Islet of Langerhans (tissue), 1 donor: Measurements from ENCODE around the gene RGS7.
A peak's percentile ranks its signal among the peaks of the same experiment; 100 is the strongest.
"Not testable (repeated sequence)": the region's sequence is repeated elsewhere in the genome, so short reads cannot be mapped to it uniquely, and the experiment has no call there.

Source experiments
- FAIRE-seq: peaks from one replicate; lab custom pipeline; 2011; peaks lifted over from hg19 to GRCh38; lab: Jason Lieb, UNC

The RGS7 gene

GRCh38 chr1:240909701-240910457, 447.1 kb downstream of the RGS7 start:
- no peak for FAIRE-seq

- no peak for FAIRE-seq
Observed at GRCh38 chr1:240906477-240906876, 450.5 kb downstream of the RGS7 start.

- FAIRE-seq = no peak
Observed at GRCh38 chr1:240905225-240905765, 451.7 kb downstream of the RGS7 start.

- FAIRE-seq = not testable (repeated sequence)
Observed at GRCh38 chr1:240895424-240895823, 461.6 kb downstream of the RGS7 start.

- FAIRE-seq = no peak
Observed at GRCh38 chr1:240888787-240889048, 468.3 kb downstream of the RGS7 start.

GRCh38 chr1:240888039-240888786, 468.8 kb downstream of the RGS7 start:
- peak; percentile 89 for FAIRE-seq

GRCh38 chr1:240883490-240883889, 473.5 kb downstream of the RGS7 start:
- FAIRE-seq = no peak

GRCh38 chr1:240882656-240883308, 474.2 kb downstream of the RGS7 start:
- FAIRE-seq = not testable (repeated sequence)

GRCh38 chr1:240878631-240879030, 478.4 kb downstream of the RGS7 start:
- no peak for FAIRE-seq

- FAIRE-seq = no peak
Observed at GRCh38 chr1:240877605-240878004, 479.4 kb downstream of the RGS7 start.

GRCh38 chr1:240876071-240876470, 480.9 kb downstream of the RGS7 start:
- no peak for FAIRE-seq

GRCh38 chr1:240869071-240869470, 487.9 kb downstream of the RGS7 start:
- FAIRE-seq = no peak

- no peak for FAIRE-seq
Observed at GRCh38 chr1:240866724-240867123, 490.3 kb downstream of the RGS7 start.

- no peak for FAIRE-seq
Observed at GRCh38 chr1:240860023-240860422, 497.0 kb downstream of the RGS7 start.

GRCh38 chr1:240854367-240854766, 502.6 kb downstream of the RGS7 start:
- no peak for FAIRE-seq

GRCh38 chr1:240847325-240847724, 509.7 kb downstream of the RGS7 start:
- FAIRE-seq = no peak

- no peak for FAIRE-seq
Observed at GRCh38 chr1:240844486-240844885, 512.5 kb downstream of the RGS7 start.

- no peak for FAIRE-seq
Observed at GRCh38 chr1:240843798-240844197, 513.2 kb downstream of the RGS7 start.

- FAIRE-seq = no peak
Observed at GRCh38 chr1:240836271-240836670, 520.7 kb downstream of the RGS7 start.

- no peak for FAIRE-seq
Observed at GRCh38 chr1:240835291-240835690, 521.7 kb downstream of the RGS7 start.

- FAIRE-seq = no peak
Observed at GRCh38 chr1:240833075-240833474, 523.9 kb downstream of the RGS7 start.

- no peak for FAIRE-seq
Observed at GRCh38 chr1:240831922-240832321, 525.1 kb downstream of the RGS7 start.

GRCh38 chr1:240831191-240831631, 525.8 kb downstream of the RGS7 start:
- no peak for FAIRE-seq
